Inferior parietal cortex (tissue), 1 donor: Measurements from ENCODE around the gene CEND1.

Source experiments
- DNase-seq: peaks from one replicate; pipeline ENCODE4 v3.0.0-alpha.2; 2016; ENCODE audit errors: extremely low spot score

CEND1 gene

GRCh38 chr11:789943-790342 is at the start of gene CEND1:
CEND1 (minus strand) TSS chr11:790090; CDS start chr11:788576, 1,514 bp downstream.
- peak; percentile 74 for DNase-seq

DNA sequence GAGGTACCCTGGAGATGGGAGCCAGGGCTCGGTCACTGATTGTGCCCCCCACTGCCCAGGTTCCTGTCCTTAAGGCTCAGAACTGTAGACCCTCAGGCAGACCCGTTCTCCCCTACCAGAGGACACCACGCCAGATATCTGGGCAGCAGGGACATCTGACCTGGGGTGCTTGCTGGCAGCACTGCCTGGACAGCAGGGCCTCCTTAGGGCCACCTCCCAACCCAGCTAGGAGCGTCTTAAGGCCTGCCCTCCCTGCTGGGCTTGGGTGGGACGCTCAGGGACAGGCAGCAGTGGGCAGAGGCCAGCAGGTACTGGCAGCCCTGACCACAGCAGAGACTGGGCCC is 49.4 kb upstream of the CEND1 start:
- DNase-seq = no peak

GRCh38 chr11:838441-839279 is 48.8 kb upstream of the CEND1 start:
- DNase-seq = no peak

- no peak for DNase-seq
Measured at GRCh38 chr11:837990-838307, 48.1 kb upstream of the CEND1 start.

GRCh38 chr11:837189-837989 is 47.5 kb upstream of the CEND1 start:
- no peak for DNase-seq

- DNase-seq = no peak
Measured at GRCh38 chr11:836700-837099, 46.8 kb upstream of the CEND1 start.

DNA sequence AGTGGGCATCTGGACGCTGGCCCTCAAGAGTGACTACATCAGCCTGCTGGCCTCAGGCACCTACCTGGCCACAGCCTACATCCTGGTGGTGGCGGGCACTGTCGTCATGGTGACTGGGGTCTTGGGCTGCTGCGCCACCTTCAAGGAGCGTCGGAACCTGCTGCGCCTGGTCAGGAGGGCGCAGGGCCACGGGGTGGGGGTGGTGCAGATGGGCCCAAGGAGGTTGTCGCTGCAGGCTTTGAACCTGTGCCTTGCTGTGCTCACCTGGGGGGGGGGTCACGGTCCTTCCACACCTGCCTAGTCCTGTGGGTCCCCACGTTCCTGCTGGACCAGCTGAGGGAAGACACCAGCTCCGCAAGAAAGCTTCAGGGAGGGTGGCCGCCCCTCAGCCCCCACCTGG is 46.4 kb upstream of the CEND1 start:
- DNase-seq = no peak

DNA sequence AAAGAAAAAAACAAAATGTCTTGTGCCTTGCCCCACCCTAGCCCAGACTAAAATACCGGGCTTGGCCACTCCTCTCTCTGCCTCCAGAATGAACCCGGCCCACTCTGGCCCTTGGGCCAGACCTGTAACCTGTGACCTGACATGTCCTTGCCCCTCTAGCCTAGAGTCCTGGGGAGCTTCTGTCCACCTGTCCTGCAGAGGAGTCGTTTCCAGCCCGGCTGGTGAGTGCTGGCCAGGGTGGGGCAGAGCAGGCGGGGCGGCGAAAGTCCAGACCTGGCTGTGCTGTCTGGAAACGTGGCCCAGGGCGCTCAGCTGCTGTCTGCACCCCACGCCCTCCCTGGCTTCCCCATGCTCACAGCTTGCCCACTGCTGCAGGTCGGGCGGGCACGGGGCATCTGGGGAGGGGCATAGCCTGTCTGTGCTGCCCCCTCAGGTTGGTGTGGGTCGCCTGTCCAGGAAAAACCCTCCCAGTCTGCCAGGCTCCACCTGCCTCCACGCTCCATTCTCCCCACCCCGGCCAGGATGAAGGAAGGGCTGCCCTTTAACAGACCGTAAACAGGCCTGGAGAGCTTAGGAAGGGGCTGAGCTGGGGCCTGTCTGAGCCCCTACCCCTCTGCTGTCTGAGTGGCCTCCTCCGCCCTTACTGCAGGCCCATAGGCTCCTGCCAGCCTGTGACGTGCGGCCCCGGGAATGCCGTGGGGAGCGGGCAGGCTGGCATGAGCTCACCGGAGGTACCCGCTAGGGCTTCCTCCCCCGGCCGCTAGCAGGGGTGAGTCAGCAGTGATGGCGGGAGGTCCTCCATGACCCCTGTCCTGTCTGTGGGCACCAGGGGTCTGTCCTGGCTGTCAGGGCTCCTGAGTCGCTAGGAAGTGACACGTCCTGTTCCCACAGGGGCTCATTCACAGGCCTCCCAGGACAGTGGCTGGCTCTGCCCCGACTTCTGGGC is 44.8 kb upstream of the CEND1 start:
- DNase-seq = no peak

- no peak for DNase-seq
Measured at GRCh38 chr11:833849-834311, 44.0 kb upstream of the CEND1 start.

DNA sequence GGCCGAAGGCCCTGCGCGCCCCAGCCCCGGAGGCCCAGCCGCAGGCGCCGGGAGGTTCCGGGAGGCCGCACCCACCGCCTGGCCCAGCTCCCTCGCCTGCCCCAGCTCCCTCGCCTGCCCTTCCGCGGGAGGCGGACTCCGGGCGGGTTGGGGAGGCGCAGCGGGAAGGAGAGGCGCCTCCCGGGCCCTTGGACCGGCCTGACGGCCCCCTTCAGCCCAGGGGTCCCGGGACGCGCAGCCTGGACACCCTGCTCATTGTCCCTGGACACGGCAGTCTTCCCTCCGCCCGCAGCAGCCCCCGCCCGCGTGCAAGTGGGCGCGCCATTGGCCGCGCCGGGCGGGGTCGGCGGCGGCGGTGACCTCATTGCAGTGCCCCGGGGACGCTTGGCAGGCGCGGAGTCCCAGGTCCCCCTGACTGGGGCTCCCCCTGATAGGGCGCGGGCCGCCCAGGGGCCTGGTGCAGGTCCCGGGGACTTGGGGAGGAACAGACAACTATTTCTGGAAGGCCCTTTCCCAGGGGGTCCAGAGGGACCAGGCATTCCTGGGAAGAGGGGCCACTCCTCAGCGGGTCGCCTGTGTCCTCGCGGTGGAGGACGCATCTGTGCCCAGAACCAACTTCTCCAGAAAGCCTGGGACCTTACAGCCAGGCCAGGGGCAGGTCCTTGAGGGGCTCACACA is 43.4 kb upstream of the CEND1 start:
- no peak for DNase-seq

DNA sequence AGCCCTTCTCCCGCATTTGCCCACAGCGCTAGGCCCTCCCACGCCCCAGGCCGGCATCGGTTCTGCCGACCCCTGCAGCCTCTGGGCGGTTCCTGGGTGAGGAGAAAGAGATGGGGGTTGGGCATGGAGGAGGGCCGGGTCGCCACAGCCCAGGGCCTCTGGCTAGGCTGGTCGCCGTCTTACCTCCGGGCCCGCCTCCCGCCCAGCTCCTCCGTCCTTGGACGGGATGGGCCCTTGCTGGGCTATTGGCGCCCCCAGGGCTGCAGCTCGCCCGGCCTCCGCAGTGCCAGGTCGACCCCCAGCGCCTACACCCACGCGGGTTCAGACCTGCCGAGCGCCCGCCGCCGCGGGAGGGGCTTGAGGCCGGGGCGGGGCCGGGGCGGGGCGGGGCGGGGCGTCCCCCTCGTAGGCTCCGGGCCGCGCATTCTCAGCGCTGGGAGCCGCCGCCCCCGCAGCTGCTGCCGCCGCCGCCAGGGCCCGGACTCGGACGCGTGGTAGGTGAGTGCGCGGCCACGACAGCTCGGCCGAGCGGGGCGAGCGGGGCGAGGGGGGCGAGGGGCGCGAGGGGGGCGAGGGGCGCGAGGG is 42.7 kb upstream of the CEND1 start, which contains the start of gene CD151:
Gene CD151 (plus strand): TSS at position 424 of the 585 bp plus-strand sequence. CDS start 3,118 bp downstream, outside the sequence.
- no peak for DNase-seq

DNA sequence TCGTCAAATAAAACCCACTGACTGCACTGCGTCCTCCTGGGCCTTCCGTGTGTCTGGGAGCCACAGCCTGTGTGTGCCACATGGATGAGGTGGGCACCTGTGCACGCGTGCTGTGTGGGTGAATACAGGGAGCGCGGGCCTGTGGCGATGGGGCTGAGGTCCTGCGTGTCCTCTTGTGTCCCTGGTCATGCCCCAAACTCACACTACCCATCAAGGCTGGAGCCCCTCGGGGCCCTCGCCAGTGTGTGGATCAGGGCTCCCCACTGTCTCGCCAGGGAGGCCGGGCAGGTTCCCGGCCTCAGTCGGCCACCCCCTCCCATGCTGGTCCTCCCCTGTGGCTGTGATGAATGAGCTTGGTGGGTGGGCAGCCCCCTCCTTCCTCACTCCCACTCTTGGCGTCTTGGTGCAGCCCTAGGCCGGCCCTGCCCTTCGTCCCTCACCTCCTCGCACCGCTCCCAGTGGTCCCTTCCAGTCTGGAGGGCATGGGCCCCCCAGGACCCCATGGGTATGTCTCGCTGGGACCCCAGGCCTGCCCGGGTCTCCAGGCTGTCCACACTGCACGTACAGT is 42.2 kb upstream of the CEND1 start:
- no peak for DNase-seq

- DNase-seq = no peak
Measured at GRCh38 chr11:831118-831864, 41.4 kb upstream of the CEND1 start.

GRCh38 chr11:830295-831117 is 40.6 kb upstream of the CEND1 start:
- DNase-seq = no peak

DNA sequence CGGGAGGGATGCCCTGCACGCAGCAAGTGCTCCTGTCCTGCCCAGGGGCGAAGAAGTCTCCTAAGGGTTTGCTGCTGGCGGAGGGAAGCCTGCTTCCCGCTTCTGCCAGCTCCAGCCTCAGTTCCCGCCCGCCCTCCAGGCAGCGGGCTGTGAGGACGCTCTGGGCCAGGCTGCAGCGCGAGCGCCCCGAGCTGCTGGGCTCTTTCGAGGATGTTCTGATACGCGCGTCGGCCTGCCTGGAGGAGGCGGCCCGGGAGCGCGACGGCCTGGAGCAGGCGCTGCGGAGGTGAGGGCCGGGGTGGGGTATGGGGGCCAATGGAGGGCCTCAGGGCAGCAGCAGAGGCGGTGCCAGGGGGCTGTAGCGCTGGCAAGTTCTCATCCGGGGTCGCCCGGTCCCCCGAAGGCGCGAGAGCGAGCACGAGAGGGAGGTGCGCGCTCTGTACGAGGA is 40.0 kb upstream of the CEND1 start:
- no peak for DNase-seq

- DNase-seq = no peak
Measured at GRCh38 chr11:829176-829846, 39.4 kb upstream of the CEND1 start.

DNA sequence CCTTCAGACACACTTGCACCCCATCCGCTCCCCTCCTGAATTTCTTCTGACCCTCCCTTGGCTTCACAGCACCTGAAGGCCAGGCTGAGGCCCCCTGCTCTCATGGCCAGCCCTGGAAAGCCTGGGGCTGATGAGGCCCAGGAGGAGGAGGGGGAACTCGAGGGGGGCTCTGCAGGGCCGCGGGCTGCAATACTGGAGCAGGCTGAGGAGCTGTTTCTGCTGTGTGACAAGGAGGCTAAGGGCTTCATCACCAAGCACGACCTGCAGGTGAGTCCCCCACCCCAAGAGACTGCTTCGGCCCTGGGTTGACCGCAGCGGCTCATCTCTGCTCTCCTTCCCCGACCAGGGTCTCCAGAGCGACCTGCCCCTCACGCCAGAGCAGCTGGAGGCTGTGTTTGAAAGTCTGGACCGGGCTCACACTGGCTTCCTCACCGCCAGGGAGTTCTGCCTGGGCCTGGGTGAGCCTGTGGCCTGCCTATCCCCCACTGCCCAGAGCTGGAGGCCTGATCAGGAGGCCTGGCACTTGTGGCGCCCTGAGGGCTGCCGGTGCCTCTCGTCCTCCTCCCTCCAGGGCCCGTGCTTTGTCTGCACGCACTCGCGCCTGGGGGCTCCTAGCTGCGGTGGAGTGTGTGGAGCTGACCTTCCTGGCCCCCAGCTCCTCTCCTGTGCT is 38.8 kb upstream of the CEND1 start:
- no peak for DNase-seq

DNA sequence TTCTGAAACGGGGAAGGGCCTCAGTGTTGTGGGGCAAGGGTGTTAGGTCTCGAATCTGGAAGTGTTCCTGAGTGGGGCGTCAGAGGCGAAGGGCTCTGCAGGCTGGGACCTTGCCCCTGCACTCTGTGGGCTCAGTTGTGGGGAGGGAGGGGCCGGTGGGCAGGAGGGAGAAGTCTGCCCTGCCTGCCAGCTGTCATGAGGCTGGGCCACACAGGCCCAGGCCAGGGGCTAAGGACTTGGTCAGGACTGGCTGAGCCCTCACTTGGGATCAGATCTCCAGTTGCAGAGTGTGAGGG is 38.0 kb upstream of the CEND1 start, which contains the start of gene CRACR2B:
Gene CRACR2B (plus strand): TSS at position 23 of the 296 bp plus-strand sequence. CDS start 689 bp downstream, outside the sequence.
- DNase-seq = no peak
